Bone marrow (tissue), 2 donors: ENCODE results near the gene TNIP3.

Experiments
- DNase-seq, 2 donors: peaks; one replicate each; lab custom pipeline; 2025; lab: John Stamatoyannopoulos, UW

Gene TNIP3

DNA sequence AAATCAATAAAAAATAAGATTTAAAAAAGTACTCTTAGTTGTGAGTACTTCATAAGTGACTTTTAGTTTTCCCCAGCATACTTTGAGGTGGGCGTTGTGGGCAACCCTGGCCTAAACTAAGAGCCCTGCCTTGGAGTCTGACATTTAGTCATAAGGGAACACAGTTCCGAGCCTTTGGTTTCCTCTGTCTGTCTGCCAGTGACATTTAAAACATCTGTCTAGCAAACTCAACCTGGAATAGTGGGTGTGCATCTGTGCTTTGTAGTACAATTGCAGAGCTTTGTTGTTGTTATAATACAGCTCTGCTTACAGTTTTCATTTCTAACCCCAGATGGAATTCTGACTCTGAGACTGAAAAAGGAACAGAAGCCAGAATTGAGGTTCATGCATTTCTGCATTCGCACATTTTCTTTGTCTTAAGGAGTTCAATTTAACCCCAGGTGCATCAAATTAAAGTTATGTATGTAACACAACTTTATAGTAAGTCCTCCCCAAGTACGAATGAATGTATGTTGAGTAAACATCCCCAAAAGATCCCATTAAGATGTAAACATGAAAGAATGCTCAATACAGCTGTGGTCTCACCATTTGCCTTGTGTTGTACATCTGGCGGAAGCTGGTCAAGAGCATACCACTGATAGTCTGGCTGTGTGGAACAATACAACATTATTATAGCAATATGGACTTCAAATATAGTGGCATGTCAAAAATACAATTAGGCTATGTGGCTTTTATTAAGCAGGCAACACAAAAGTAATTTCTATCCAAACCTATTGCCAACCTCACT is 25.9 kb downstream of the TNIP3 start:
- no peak for DNase-seq

- no peak for DNase-seq
Observed at GRCh38 chr4:121130326-121130660, 33.8 kb downstream of the TNIP3 start.

GRCh38 chr4:121129606-121130325 is 34.4 kb downstream of the TNIP3 start:
- DNase-seq = no peak

DNA sequence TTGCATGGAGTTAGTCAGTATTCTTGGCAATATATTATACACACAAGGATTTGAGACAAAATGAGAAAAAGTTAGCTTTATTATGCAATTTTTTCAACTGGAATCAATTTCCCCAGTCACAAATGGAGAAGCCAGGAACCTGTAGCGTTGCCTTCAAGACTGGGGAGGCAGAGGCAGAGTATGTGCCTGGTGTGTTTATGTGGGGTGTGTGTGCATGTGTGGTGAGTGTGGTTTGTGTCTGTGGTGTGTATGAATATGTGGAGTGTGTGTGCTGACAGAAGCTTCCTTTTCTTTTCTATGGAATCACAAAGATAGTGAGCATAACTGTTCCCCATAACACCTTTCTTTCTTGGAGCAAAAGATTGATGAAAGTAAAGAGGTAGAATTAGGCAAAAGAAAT is 37.0 kb downstream of the TNIP3 start:
- no peak for DNase-seq

- DNase-seq = no peak
Observed at GRCh38 chr4:121126449-121127006, 37.6 kb downstream of the TNIP3 start.

GRCh38 chr4:121125498-121125885 is 38.6 kb downstream of the TNIP3 start:
- DNase-seq = no peak

DNA sequence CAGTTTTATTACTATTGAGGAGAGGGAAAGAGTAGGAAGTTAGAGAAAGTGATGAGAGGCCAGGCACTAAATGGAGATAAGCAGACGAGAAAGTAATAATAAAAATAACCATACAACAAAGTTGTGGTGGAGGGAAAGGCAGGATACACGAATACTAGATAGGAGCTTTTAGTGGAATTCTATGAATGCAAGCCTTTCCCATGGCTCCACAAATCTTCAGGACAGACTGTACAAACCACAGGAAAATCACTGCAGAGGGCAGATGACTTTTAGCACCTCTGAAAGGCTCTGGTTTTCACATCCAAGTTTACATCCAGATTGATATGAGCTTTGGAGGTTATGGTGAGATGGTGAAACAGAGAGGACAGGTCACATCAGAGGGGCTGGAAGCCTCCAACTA is 41.5 kb downstream of the TNIP3 start:
- no peak for DNase-seq

- DNase-seq = no peak
Observed at GRCh38 chr4:121119715-121120114, 44.4 kb downstream of the TNIP3 start.

DNA sequence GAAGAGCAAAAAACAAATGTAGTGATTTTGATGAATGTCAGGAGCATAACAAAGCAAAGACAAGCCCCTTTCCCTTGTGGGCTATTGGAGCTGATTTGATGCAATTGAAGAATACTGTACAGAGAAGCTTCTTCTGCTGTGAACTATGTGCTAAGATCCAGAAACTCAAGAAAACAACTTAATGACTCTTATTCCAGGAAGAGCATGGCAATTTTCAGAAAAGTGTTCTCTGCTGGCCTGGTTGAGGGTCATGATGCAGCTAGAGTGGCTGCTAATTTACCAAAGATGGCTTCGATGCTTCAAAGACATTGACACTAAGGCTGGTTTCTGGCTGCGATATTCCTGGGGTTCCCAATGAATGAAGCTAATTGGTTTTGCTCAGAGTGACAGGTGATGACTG is 45.8 kb downstream of the TNIP3 start:
- DNase-seq = no peak

- no peak for DNase-seq
Observed at GRCh38 chr4:121114756-121115155, 49.4 kb downstream of the TNIP3 start.

GRCh38 chr4:121112530-121112929 is 51.6 kb downstream of the TNIP3 start:
- no peak for DNase-seq

GRCh38 chr4:121108557-121108956 is 55.6 kb downstream of the TNIP3 start:
- DNase-seq = no peak

DNA sequence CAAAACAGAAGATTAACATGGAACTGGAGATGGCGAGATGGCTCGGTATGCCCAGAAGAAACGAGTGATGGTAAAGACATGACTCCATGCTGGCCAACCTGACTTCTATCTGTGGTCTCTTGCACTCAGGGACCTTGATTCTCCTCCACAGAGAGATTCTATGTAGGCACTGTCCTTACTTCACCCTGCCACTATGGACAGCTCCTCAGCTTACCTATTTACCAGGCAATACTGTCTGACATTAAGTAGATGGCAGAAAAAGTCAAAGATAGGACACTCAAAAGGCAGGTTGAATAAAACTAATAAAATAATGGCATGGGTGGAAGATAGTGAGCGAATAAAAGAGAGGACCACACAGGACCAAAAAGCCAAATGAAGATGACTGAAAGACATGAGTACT is 56.6 kb downstream of the TNIP3 start:
- DNase-seq = no peak

GRCh38 chr4:121100093-121100775 is 63.9 kb downstream of the TNIP3 start:
- DNase-seq = no peak

DNA sequence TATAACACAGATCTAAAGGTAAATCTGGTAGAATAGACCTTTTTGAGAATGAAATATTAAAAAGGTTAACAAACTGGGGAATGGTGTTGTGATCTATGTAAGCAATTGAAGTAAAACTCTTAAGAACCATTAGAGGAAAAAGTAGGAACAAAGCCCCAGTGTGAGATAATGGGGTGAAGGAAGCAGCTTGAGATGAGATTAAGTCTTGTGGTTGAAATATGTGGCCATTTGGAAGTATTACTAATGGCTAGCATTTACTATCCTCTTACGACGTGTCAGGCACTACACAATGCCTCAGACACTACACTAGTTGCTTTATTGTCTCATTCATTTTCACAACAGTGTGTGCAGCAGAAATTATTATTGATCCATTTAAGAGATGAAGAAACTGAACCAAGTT is 65.9 kb downstream of the TNIP3 start:
- no peak for DNase-seq

DNA sequence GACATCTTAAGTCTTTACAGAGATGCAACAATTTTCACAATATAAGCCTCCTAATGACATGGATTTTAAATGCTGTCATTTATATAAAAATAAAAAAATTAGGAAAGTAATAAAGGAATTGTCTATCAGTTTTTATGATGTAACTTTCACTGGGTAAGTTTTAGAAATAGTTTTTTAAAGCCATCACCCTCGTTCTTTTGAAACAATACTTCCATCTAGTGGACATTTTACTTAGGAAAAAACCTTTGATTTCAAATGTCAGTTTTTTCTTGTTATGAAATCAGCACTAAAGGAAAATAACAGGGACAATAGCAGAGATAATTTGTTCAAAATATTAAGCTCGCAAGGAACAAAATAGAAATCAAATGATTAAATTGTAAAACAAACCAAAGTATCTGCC is 67.5 kb downstream of the TNIP3 start:
- peak in 1 of 2 donors; percentile 1 for DNase-seq

- DNase-seq = no peak
Observed at GRCh38 chr4:121096191-121096590, 67.9 kb downstream of the TNIP3 start.

DNA sequence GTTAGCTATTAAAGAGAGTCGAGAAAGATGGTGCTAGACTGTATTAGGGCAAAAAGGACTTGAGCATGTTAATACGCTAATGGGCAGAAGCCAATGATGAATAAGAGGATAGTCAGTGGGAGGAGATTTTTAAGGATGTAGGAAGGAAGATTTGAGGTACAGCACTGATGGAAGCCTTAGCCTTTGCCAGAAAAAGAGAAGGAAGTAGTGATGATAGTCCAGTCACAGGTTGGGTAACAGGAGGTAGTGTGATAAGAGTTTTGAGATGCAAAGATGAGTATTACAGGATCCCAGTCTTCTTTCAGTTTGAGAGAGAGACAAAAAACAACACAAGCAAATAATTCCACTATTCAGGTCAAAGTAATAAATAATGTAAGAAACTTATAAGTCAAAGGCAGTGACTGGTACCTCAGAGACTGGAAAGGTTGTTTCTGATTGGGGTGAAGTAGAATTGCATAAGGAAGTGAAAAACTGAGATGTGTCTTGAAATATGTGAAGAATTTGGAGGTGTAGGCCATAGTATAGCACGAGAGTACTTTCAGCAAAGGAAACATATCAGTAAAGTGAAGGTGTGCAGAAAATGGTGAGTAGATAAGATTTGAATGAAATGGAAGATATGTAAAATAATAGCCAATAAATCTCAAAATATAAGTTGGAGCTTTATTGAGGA is 69.7 kb downstream of the TNIP3 start:
- no peak for DNase-seq

GRCh38 chr4:121093261-121093660 is 70.9 kb downstream of the TNIP3 start:
- DNase-seq = no peak

- DNase-seq = no peak
Observed at GRCh38 chr4:121091941-121092340, 72.2 kb downstream of the TNIP3 start.

- no peak for DNase-seq
Observed at GRCh38 chr4:121088867-121089266, 75.3 kb downstream of the TNIP3 start.
